VCaP (cell line): ENCODE data around the gene TRPC4.

Source experiments
- H3K27ac ChIP-seq: fragments of 450-650 bp; 2 replicates; pipeline ENCODE4 v1.5.1; 2017
- TF ChIP-seq, protein P1 (sequence below): fragments of 450-650 bp; conservative IDR thresholded peaks from 2 replicates; pipeline ENCODE4 v1.5.1; 2017; ENCODE audit warnings: mild to moderate bottlenecking, moderate library complexity

Gene TRPC4

DNA sequence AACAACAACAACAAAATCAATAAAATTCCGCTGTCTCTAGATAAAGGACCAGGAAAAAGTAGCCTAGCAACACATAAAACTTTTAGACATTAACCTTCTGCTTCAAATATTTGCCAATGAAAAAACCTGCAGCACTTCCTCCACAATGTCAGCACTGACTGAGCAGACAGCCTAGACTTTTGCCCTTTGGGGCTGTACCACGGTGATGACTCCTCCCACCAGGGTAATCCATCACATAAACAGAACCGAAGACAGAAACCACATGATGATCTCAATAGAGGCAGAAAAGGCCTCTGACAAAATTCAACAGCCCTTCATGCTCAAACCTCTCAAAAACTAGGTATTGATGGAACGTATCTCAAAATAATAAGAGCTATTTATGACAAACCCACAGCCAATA, 30.2 kb upstream of the TRPC4 start:
- H3K27ac ChIP-seq, result no peak overlapping the region
- TF ChIP-seq, protein P1, sequence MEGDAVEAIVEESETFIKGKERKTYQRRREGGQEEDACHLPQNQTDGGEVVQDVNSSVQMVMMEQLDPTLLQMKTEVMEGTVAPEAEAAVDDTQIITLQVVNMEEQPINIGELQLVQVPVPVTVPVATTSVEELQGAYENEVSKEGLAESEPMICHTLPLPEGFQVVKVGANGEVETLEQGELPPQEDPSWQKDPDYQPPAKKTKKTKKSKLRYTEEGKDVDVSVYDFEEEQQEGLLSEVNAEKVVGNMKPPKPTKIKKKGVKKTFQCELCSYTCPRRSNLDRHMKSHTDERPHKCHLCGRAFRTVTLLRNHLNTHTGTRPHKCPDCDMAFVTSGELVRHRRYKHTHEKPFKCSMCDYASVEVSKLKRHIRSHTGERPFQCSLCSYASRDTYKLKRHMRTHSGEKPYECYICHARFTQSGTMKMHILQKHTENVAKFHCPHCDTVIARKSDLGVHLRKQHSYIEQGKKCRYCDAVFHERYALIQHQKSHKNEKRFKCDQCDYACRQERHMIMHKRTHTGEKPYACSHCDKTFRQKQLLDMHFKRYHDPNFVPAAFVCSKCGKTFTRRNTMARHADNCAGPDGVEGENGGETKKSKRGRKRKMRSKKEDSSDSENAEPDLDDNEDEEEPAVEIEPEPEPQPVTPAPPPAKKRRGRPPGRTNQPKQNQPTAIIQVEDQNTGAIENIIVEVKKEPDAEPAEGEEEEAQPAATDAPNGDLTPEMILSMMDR, result no peak

DNA sequence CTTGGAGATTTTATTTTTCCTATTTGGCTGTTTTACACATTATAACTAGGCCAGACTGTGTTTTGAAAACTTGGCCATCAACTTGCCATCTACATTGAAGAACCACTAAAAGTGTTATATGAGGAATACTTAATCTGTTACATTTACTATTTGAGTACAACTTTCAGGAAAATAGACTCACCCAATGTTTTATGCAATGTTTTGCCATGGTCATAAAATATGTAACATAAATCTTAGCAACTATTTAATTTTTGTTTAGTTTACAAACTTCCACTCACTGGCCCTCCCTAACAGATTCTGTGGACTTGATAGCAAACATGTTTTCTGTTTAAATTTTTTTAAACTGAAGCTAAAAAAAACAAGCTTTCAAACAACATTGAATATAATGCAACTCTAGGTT, 23.7 kb upstream of the TRPC4 start:
- TF ChIP-seq, protein P1, result no peak
- no peak overlapping the region for H3K27ac ChIP-seq

DNA sequence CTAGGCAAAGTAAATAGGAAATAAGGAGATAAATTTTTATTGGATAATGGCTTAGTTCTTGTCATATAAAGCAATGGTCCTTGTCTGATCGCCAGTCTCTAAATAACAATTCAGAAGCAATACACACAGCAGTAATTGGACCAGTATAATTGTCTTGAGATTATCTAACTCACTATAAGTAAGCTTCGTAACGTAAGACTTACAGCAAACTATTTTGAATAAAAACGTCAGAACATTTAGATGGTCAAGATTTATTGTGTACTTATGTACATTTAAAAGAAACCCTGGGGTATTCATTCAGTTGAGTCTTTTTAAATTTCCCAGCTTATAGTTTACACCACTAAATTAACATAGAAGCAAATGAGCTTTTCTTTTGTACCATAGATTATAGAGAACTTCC, 20.2 kb upstream of the TRPC4 start:
- no peak overlapping the region for H3K27ac ChIP-seq
- TF ChIP-seq, protein P1, result no peak

DNA sequence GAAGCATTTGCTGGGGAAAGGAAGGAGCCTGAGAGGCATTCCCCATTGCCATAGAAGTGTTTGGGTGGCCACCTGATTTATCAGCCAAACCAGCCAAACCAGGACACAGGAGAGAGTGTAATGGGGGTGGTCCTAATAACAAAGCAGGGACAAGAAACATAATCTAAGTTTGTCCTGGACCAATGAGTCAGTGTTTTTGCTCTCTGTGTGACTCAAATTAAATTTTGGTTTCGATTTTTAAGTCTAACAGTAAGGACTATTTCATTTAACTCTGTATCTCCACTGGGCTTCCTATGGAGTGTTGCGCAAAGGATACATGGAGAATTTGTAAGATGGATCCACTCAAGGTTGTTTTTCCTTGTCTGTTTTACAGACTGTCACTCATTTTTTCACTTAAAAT, 19.5 kb upstream of the TRPC4 start:
- no peak overlapping the region for H3K27ac ChIP-seq
- TF ChIP-seq, protein P1, result no peak

DNA sequence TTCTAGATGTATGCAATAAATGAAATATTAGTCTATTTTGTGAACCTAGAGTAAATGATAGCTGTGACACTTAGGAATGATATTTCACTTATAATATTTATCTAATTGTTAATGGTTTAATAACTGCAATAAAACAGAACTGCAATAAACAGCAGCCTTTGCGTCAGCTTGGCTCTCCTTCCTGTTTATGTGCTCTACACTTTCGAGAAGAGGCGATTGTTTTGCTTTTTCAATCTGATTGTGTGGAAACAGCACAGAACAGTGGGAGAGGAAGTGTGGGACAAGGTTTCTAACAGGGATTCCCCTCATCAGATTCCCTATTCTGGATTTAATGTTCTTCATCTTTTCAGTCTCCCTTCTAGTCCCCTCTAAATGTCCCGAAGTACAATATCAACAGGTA, 17.3 kb upstream of the TRPC4 start:
- no peak overlapping the region for H3K27ac ChIP-seq
- TF ChIP-seq, protein P1, result no peak

DNA sequence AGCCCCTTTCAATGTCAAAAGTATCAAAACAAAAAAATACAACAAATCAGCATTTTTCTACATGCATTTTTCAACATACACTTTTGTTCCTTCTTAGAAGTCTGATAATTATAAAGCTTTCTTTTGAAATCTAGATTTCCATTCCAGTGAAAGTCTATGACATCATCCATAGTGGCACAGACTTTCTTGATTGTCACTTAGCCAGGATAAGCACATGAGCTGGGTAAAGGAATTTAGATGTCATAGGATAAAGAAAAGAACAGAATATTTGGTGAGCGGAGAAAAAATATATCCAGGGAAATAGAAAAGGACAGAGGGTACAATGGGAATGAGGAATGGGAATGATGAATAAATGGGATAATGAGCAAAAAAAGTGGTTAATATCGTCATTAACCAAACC, 15.1 kb upstream of the TRPC4 start:
- TF ChIP-seq, protein P1, result no peak
- H3K27ac ChIP-seq, result no peak overlapping the region

DNA sequence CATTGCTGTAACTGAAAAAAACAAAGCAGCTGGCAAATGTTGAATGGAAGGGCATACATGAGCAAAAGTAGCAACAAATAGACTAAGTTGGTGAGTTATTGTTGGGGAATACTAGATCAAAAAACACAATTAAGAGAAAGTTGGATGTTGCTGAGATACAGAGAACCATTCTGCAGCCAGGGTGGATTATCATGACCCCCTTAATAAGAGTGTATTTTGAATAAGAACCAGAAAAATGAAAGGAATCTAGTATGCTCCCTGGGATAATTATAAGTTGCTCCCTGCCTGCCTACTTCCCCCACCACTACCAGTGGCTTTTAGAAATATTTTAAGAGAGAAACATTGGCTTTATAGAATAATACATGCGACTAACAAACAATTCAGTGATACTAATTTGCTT, 14.5 kb upstream of the TRPC4 start:
- H3K27ac ChIP-seq, result no peak overlapping the region
- TF ChIP-seq, protein P1, result no peak

DNA sequence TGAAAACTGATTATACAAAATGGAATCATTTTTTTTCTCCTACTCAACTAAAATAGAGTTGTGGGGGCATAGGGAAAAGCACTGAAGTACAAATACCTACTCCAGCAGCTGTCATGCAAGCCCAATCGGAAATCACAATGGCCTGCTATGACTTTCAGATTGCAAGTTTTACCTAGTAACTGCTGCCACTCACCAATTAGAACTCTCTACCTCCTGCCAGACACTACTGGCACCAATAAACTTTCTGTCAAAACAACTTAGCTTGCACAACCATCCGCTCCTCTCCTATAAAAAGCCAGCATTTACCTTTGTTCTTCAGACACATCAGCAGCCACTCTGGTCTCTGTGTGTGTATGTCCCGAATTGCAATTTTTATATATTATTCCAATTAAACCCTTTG, 9.3 kb upstream of the TRPC4 start:
- no peak overlapping the region for H3K27ac ChIP-seq
- TF ChIP-seq, protein P1, result no peak
